SK-N-SH (cell line): ENCODE data around the gene NAALADL2. TPM values are rescaled to one million over a fixed set of nuclear protein-coding genes. Genes with fewer than 3 reads are reported as not detected.

Experiments
- CTCF ChIA-PET: fragments of 300-600, 350-600 bp; formaldehyde crosslinking; extraction: SDS; loops from one replicate; lab custom pipeline; 2021; lab: Yijun Ruan, JAX
- POLR2A ChIA-PET: fragments of 350-600 bp; sonication (Branson Sonifier 250); formaldehyde crosslinking; extraction: SDS; loops from one replicate; lab custom pipeline; 2020; ENCODE audit warnings: antibody characterized with exemption, inconsistent platforms; lab: Yijun Ruan, JAX
- DNase-seq: peaks from one replicate; pipeline ENCODE4 v3.0.0; 2012
- H2AFZ ChIP-seq: fragments of 200-600 bp; sonication (generic); 2 replicates; pipeline ENCODE4 v1.8.1; 2016; ENCODE audit warnings: antibody characterized with exemption, mild to moderate bottlenecking, low read depth
- H3F3A ChIP-seq: fragments of 200-600 bp; sonication (generic); replicated peaks from 2 replicates; pipeline ENCODE3; 2016; ENCODE audit warnings: antibody characterized with exemption, mild to moderate bottlenecking; ENCODE audit not compliant: insufficient read depth
- H3K27ac ChIP-seq, 2 experiments: fragments of 200-500 bp in 1 of 2; fragments of 200-600 bp in 1 of 2; sonication (Bioruptor generic) in 1 of 2; sonication (generic), shearing (Covaris generic) in 1 of 2; 2 replicates each; pipeline versions ENCODE4 v1.5.1 to v1.6.1; 2014 to 2016; ENCODE audit warnings: low read depth in 2 of 2, inconsistent platforms in 1 of 2, low read length in 1 of 2, mild to moderate bottlenecking in 1 of 2, mixed read lengths in 1 of 2
- H3K27me3 ChIP-seq: fragments of 200-600 bp; sonication (generic), shearing (Covaris generic); 2 replicates; pipeline ENCODE4 v1.6.1; 2016; ENCODE audit warnings: mixed run types; ENCODE audit not compliant: insufficient read depth
- H3K36me3 ChIP-seq, 2 experiments: fragments of 200-500 bp in 1 of 2; fragments of 200-600 bp in 1 of 2; sonication (Bioruptor generic) in 1 of 2; sonication (generic) in 1 of 2; replicated peaks in 1 of 2; 2 replicates each; pipeline versions ENCODE3 to v1.5.1; 2014 to 2016; ENCODE audit warnings: low read length in 1 of 2, mild to moderate bottlenecking in 1 of 2; ENCODE audit not compliant: insufficient read depth in 2 of 2, control insufficient read depth in 1 of 2
- H3K4me1 ChIP-seq, 2 experiments: fragments of 200-500 bp in 1 of 2; fragments of 200-600 bp in 1 of 2; sonication (Bioruptor generic) in 1 of 2; sonication (generic), shearing (Covaris generic) in 1 of 2; 2 replicates each; pipeline versions ENCODE4 v1.5.1 to v1.6.1; 2014 to 2016; ENCODE audit warnings: low read depth in 1 of 2, low read length in 1 of 2, mixed run types in 1 of 2; ENCODE audit not compliant: insufficient read depth in 2 of 2, control insufficient read depth in 1 of 2
- H3K4me2 ChIP-seq: fragments of 200-600 bp; sonication (generic), shearing (Covaris generic); 2 replicates; pipeline ENCODE4 v1.6.1; 2017; ENCODE audit warnings: mixed run types
- H3K4me3 ChIP-seq, 2 experiments: fragments of 200-500 bp in 1 of 2; fragments of 200-600 bp in 1 of 2; sonication (Bioruptor generic) in 1 of 2; sonication (generic), shearing (Covaris generic) in 1 of 2; 2 replicates each; pipeline versions ENCODE4 v1.5.1 to v1.8.1; 2014 to 2016; ENCODE audit warnings: low read depth in 2 of 2, inconsistent platforms in 1 of 2, low read length in 1 of 2, mild to moderate bottlenecking in 1 of 2, mixed read lengths in 1 of 2, moderate library complexity in 1 of 2
- H3K79me2 ChIP-seq: fragments of 200-600 bp; sonication (generic); 2 replicates; pipeline ENCODE4 v1.8.1; 2017; ENCODE audit warnings: mild to moderate bottlenecking; ENCODE audit not compliant: insufficient read depth
- H3K9ac ChIP-seq: fragments of 200-600 bp; sonication (generic); 2 replicates; pipeline ENCODE4 v1.6.1; 2017; ENCODE audit warnings: mixed run types
- H3K9me2 ChIP-seq: fragments of 200-600 bp; sonication (generic); 2 replicates; pipeline ENCODE4 v1.6.1; 2017; ENCODE audit warnings: mixed run types
- H3K9me3 ChIP-seq: fragments of 200-600 bp; sonication (generic); 2 replicates; pipeline ENCODE4 v1.6.1; 2017; ENCODE audit warnings: mixed run types, mild to moderate bottlenecking, moderate library complexity
- H4K20me1 ChIP-seq: fragments of 200-600 bp; sonication (generic); 2 replicates; pipeline ENCODE4 v1.6.1; 2017; ENCODE audit warnings: mild to moderate bottlenecking, mixed run types; ENCODE audit not compliant: insufficient read depth
- CHD2 ChIP-seq: fragments of 150-350 bp; IDR thresholded peaks from 2 replicates; pipeline ENCODE4 v1.6.1; 2018; ENCODE audit warnings: low read length; ENCODE audit not compliant: partially characterized antibody
- FOXJ3 ChIP-seq: sonication (generic); formaldehyde crosslinking; IDR thresholded peaks from 2 replicates; pipeline ENCODE4 v1.5.1; 2020; ENCODE audit warnings: mild to moderate bottlenecking, missing genetic modification reagents
- GABPA ChIP-seq: IDR thresholded peaks from 2 replicates; pipeline ENCODE4 v1.4.0; 2012; ENCODE audit warnings: low read depth, mild to moderate bottlenecking
- GATA2 ChIP-seq: sonication (generic); formaldehyde crosslinking; IDR thresholded peaks from 2 replicates; pipeline ENCODE4 v1.5.0; 2020; ENCODE audit warnings: mild to moderate bottlenecking, missing genetic modification reagents
- JUND ChIP-seq: IDR thresholded peaks from 2 replicates; pipeline ENCODE4 v1.4.0; 2012
- MAX ChIP-seq: IDR thresholded peaks from 2 replicates; pipeline ENCODE4 v1.4.0; 2012; ENCODE audit warnings: low read depth
- MEF2A ChIP-seq: IDR thresholded peaks from 2 replicates; pipeline ENCODE4 v1.4.0; 2012; ENCODE audit warnings: low read depth, borderline replicate concordance
- MXI1 ChIP-seq: IDR thresholded peaks from 2 replicates; pipeline ENCODE4 v1.6.1; 2012; ENCODE audit warnings: mild to moderate bottlenecking, low read depth, low read length, improper control_type of control experiment
- NFIC ChIP-seq: IDR thresholded peaks from 2 replicates; pipeline ENCODE4 v1.4.0; 2012; ENCODE audit warnings: borderline replicate concordance
- PBX3 ChIP-seq: IDR thresholded peaks from 2 replicates; pipeline ENCODE4; 2012
- RFX5 ChIP-seq: IDR thresholded peaks from 2 replicates; pipeline ENCODE4 v1.6.1; 2012; ENCODE audit warnings: mild to moderate bottlenecking, improper control_type of control experiment, low read length
- SIN3A ChIP-seq: IDR thresholded peaks from 2 replicates; pipeline ENCODE4 v1.6.1; 2012; ENCODE audit warnings: low read depth, mild to moderate bottlenecking, low read length, moderate library complexity, borderline replicate concordance
- YY1 ChIP-seq: IDR thresholded peaks from 2 replicates; pipeline ENCODE4 v1.4.0; 2012; ENCODE audit warnings: low read depth, mild to moderate bottlenecking
- ZBTB33 ChIP-seq: IDR thresholded peaks from 2 replicates; pipeline ENCODE4 v1.4.0; 2012; ENCODE audit warnings: low read depth, borderline replicate concordance
- WGBS: methylation state at CpG from one replicate; pipeline ENCODE4 v1.1.6; 2017; ENCODE audit warnings: low lambda C conversion rate; 5-methylcytosine and 5-hydroxymethylcytosine counted together
- polyA plus RNA-seq, 3 experiments: library from polyadenylated mRNA; depleted of rRNA; stranded (reverse); fragments of >200 nt; gene quantifications; 2 replicates each; pipeline ENCODE4 v1.2.3, GENCODE V29; 2012

The NAALADL2 gene
- polyA plus RNA-seq, 1 of the 3 experiments (the other 2 are of a cell fraction): 1.2 TPM

- H3K9me2 ChIP-seq: no peaks in the 10 kb centered on the region
- POLR2A ChIA-PET: no interaction called here
- H3K79me2 ChIP-seq: no peaks in the 10 kb centered on the region
- H3K4me2 ChIP-seq: no peak overlapping the region
- H3K27ac ChIP-seq: peak overlapping the region in 1 of 2 experiments; percentile 27; a peak in 2 of 4 replicates
- 70% methylated on average over 2 of the region's 2 CpGs for WGBS
- no peaks in the 10 kb centered on the region; a peak in 1 of 4 replicates for H3K4me1 ChIP-seq
- peaks cover 7% of the 10 kb centered on the region for H3F3A ChIP-seq
- no peak overlapping the region for H3K9ac ChIP-seq
- DNase-seq: no peak
- TF ChIP-seq JUND: no peak
- TF ChIP-seq NFIC: 0 out of 2 replicates have a peak, but pooled peaks have one; percentile 15
- H3K27me3 ChIP-seq: no peaks in the 10 kb centered on the region
- no peak overlapping the region for H3K4me3 ChIP-seq
- no peaks in the 10 kb centered on the region for H3K9me3 ChIP-seq
- CTCF ChIA-PET: no interaction called here
- H4K20me1 ChIP-seq: no peaks in the 10 kb centered on the region
- no peak overlapping the region; the same call in 1 of the 2 replicates for H2AFZ ChIP-seq
- no peaks in the 10 kb centered on the region for H3K36me3 ChIP-seq
These were observed 857.3 kb downstream of the NAALADL2 start for GRCh38 chr3:175716446-175716845.

- no peak overlapping the region for H2AFZ ChIP-seq
- H3K79me2 ChIP-seq: no peaks in the 10 kb centered on the region
- no peak overlapping the region for H3K4me2 ChIP-seq
- H3K27me3 ChIP-seq: no peaks in the 10 kb centered on the region
- no peaks in the 10 kb centered on the region for H4K20me1 ChIP-seq
- no peak overlapping the region for H3K4me3 ChIP-seq
- ChIA-PET CTCF (no interaction called here), POLR2A (no interaction called here)
- H3K9me2 ChIP-seq: no peaks in the 10 kb centered on the region
- H3K9me3 ChIP-seq: no peaks in the 10 kb centered on the region
- no peak overlapping the region for H3K27ac ChIP-seq
- H3K4me1 ChIP-seq: no peaks in the 10 kb centered on the region
- H3K9ac ChIP-seq: no peak overlapping the region
- TF ChIP-seq GABPA (no peak), MAX (no peak)
- H3F3A ChIP-seq: no peaks in the 10 kb centered on the region
- 18% methylated on average over 1 of the region's 1 CpG for WGBS
- no peak for DNase-seq
- H3K36me3 ChIP-seq: no peaks in the 10 kb centered on the region
These were observed 867.1 kb downstream of the NAALADL2 start for GRCh38 chr3:175726228-175726627.

- Histone ChIP-seq H3K4me3 (no peak overlapping the region), H3F3A (no peaks in the 10 kb centered on the region), H3K27ac (no peak overlapping the region), H2AFZ (no peak overlapping the region), H3K9me2 (no peaks in the 10 kb centered on the region), H3K79me2 (no peaks in the 10 kb centered on the region), H3K27me3 (no peaks in the 10 kb centered on the region), H3K4me1 (no peaks in the 10 kb centered on the region), H3K4me2 (no peak overlapping the region), H3K36me3 (no peaks in the 10 kb centered on the region), H3K9ac (no peak overlapping the region), H4K20me1 (no peaks in the 10 kb centered on the region), H3K9me3 (no peaks in the 10 kb centered on the region)
- DNase-seq: no peak
- POLR2A ChIA-PET: no interaction called here
- TF ChIP-seq JUND: no peak
- no peak for TF ChIP-seq PBX3
- no peak for TF ChIP-seq YY1
- TF ChIP-seq GATA2: no peak
- TF ChIP-seq RFX5: no peak
- TF ChIP-seq FOXJ3 (CRISPR knock-in tag): no peak
- TF ChIP-seq GABPA: no peak
- TF ChIP-seq SIN3A: no peak
- no peak for TF ChIP-seq ZBTB33
- no peak for TF ChIP-seq MXI1
- TF ChIP-seq MEF2A: no peak
- TF ChIP-seq CHD2: no peak
- 95% methylated on average over 1 of the region's 1 CpG for WGBS
- CTCF ChIA-PET: no interaction called here
These were observed 869.4 kb downstream of the NAALADL2 start for GRCh38 chr3:175728566-175728965.
